GM06990 (cell line): Measurements from ENCODE around the gene RIC8B.
A peak's percentile ranks its signal among the peaks of the same experiment; 100 is the strongest.

ENCODE experiments used
- DNase-seq: peaks from one replicate; pipeline ENCODE4 v3.0.0-alpha.2; 2011; ENCODE audit not compliant: insufficient read length; ENCODE audit errors: extremely low read depth
- H3K27me3 ChIP-seq: replicated peaks from 2 replicates; pipeline ENCODE4 v1.6.0; 2011; ENCODE audit warnings: low read length; ENCODE audit not compliant: control insufficient read depth, insufficient read depth
- H3K36me3 ChIP-seq: 2 replicates; pipeline ENCODE4 v1.5.1; 2011; ENCODE audit warnings: low read length; ENCODE audit not compliant: control insufficient read depth, insufficient read depth
- H3K4me3 ChIP-seq: replicated peaks from 2 replicates; pipeline ENCODE4 v1.5.1; 2011; ENCODE audit warnings: low read depth, mild to moderate bottlenecking, control low read depth, low read length
- CTCF ChIP-seq: IDR thresholded peaks from 2 replicates; pipeline ENCODE4 v1.5.1; 2011; ENCODE audit warnings: low read length, control low read depth, mild to moderate bottlenecking, inconsistent platforms; ENCODE audit not compliant: insufficient read depth, poor library complexity, severe bottlenecking

The RIC8B gene

GRCh38 chr12:106769078-106769477, 5.4 kb upstream of the RIC8B start:
- H3K4me3 ChIP-seq = no peak overlapping the region
- H3K36me3 ChIP-seq = no peaks in the 10 kb centered on the region
- no peak for DNase-seq
- no peak for TF ChIP-seq CTCF
- H3K27me3 ChIP-seq = no peaks in the 10 kb centered on the region

DNA sequence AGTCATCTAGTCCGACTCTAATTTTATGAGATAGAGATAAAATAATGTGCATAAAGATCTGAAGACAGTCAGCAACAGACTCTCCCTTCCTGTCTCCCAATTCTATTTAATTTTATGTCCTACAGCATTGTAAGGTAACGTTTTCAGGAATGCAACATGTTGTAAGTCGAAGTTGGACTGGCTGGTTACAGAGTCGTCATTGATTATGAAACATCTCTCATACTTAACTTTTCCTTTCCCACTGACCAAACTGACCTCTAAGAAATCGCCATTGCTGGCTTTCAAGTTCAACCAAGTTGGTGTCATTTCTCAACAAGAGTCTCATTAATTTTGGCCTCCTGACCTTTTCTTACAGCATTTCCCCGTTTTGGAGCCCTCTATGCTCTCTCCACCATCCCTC, 4.9 kb upstream of the RIC8B start:
- Histone ChIP-seq H3K27me3 (no peaks in the 10 kb centered on the region), H3K36me3 (no peaks in the 10 kb centered on the region), H3K4me3 (no peak overlapping the region)
- DNase-seq = no peak
- no peak for TF ChIP-seq CTCF

DNA sequence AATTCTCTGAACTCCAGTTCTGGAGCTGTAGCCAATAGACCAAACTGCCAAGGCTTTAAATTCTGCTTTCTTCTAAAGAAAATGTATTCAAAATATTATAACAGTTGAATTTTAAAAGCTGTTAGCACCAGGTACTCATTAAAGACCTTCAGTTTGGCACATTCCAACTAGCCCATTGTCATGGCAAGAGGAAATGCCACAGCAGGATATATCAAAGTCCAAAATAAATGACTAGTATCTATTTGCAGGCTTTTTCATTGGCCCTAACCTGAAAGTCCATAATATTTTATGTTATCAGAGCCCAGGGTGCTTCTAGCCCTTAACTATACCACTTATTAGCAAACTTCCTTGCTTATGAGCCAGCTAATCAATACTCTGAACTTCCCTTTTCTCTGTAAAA, 3.1 kb upstream of the RIC8B start:
- no peak for TF ChIP-seq CTCF

DNA sequence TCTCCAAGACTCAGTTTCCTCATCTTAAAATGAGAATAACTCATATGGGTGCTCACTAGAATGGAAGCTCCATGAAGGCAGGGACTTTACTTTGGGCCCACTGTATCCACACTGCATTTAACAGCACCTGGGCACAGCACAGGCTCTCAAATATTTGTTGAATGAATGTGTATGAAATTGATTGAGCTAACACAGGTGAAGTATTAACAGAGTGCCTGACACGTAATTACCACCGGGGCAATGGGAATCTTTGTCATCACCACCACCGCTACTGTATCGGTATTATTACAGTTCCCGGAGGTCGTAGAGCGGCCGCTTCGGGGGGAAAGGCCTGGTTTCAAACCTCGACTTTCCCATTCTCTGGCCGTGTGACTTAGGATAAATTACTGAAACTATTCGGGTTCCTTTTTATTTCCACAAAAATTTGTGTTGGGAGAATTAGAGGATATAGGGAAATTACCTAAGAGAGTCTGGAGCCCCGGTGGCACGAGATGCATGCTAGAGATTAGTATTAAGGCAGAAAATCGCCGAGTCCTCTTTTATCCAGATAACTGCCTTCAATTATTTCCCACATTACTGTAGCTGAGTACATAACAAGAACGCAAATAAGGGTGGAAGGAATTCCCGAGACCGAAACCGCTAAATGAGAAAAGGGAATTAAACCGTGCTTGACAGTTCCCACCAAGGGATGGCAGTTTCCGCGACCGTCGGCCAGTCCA, 1.0 kb upstream of the RIC8B start:
- no peak for DNase-seq
- Histone ChIP-seq H3K36me3 (no peaks in the 10 kb centered on the region), H3K27me3 (no peaks in the 10 kb centered on the region), H3K4me3 (peak overlapping the region; percentile 79)
- TF ChIP-seq CTCF = no peak

More for the DNA sequence above, 3.1 kb upstream of the RIC8B start:
- Histone ChIP-seq H3K4me3 (no peak overlapping the region), H3K27me3 (no peaks in the 10 kb centered on the region), H3K36me3 (no peaks in the 10 kb centered on the region)
- DNase-seq = no peak

GRCh38 chr12:106774808-106775524, 484 bp downstream of the RIC8B start:
- Histone ChIP-seq H3K36me3 (no peaks in the 10 kb centered on the region), H3K27me3 (no peaks in the 10 kb centered on the region), H3K4me3 (peak overlapping the region; percentile 79)
- no peak for TF ChIP-seq CTCF
- DNase-seq = no peak

DNA sequence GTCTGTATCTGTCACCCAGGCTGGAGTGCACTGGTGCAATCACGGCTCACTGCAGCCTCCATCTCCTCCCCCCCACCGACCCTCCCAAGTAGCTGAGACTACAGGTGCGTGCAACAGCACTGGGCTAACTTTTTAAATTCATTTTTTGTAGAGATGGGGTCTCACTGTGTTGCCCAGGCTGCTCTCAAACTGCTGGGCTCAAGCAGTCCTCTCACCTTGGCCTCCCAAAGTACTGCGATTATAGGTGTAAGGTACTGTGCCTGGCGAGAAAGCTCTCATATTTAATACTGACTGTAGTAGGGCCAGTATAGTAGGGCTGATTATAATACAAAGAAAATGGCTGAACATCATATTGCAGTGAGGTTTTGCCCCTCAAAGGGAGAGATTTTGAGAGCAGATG, 2.4 kb downstream of the RIC8B start:
- Histone ChIP-seq H3K27me3 (no peaks in the 10 kb centered on the region), H3K36me3 (no peaks in the 10 kb centered on the region), H3K4me3 (no peak overlapping the region)
- no peak for DNase-seq
- no peak for TF ChIP-seq CTCF
